ENCODE results near the gene GNG10. TPM values are rescaled to one million over a fixed set of nuclear protein-coding genes. Genes with fewer than 3 reads are reported as not detected.

GNG10 gene
- total and polyA plus RNA-seq, 9 of the 15 experiments (the other 6 are each of a cell fraction or from before 2014, with no cell fraction given): 13.1 to 37.8 (median 28.4) TPM

DNA sequence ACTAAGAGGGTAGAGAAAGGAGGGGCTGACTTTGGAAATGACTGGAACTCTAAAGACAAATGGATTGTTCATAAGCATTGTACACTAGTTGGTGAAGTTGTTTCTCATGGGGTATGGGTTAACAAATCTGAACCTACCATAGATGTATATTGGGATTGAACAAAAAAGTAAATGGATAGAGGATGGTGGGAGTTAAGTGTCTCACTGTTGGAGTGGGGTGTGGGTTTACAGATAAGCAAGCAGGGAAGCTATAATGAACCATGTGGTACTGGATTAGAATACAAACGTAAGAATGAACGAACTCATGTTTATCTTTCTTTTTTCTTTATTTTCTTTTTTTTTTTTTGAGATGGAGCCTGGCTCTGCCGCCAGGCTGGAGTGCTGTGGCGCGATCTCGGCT lies 17.8 kb downstream of the GNG10 start (continued):
- TF ChIP-seq STAT6 (CRISPR knock-in tag; IDR thresholded peaks at IDR 0.05) (no peak), XRCC4 (IDR thresholded peaks at IDR 0.05; ENCODE audit: extremely low read depth, insufficient read depth, insufficient read length) (no peak), ADNP (tag; IDR thresholded peaks at IDR 0.05) (no peak), NR2C1 (IDR thresholded peaks at IDR 0.05) (no peak), NR2C1 (tag; IDR thresholded peaks at IDR 0.05) (no peak), NKRF (IDR thresholded peaks at IDR 0.05; ENCODE audit: borderline replicate concordance) (no peak), ZNF277 (CRISPR knock-in tag; IDR thresholded peaks at IDR 0.05; ENCODE audit: borderline replicate concordance) (no peak), ZNF584 (CRISPR knock-in tag; IDR thresholded peaks at IDR 0.05; ENCODE audit: low read depth) (no peak), MIER1 (IDR thresholded peaks at IDR 0.05; ENCODE audit: low read depth) (no peak), MYNN (IDR thresholded peaks at IDR 0.05) (no peak), MYNN (CRISPR knock-in tag; IDR thresholded peaks at IDR 0.05) (no peak), ELF1 (tag; IDR thresholded peaks at IDR 0.05) (no peak), EP300 (IDR thresholded peaks at IDR 0.05; ENCODE audit: low read length) (no peak), ZNF707 (CRISPR knock-in tag; conservative IDR thresholded peaks at IDR 0.05) (no peak), ZNF785 (CRISPR knock-in tag; IDR thresholded peaks at IDR 0.05) (no peak)
- TF ChIP-seq, protein P1, sequence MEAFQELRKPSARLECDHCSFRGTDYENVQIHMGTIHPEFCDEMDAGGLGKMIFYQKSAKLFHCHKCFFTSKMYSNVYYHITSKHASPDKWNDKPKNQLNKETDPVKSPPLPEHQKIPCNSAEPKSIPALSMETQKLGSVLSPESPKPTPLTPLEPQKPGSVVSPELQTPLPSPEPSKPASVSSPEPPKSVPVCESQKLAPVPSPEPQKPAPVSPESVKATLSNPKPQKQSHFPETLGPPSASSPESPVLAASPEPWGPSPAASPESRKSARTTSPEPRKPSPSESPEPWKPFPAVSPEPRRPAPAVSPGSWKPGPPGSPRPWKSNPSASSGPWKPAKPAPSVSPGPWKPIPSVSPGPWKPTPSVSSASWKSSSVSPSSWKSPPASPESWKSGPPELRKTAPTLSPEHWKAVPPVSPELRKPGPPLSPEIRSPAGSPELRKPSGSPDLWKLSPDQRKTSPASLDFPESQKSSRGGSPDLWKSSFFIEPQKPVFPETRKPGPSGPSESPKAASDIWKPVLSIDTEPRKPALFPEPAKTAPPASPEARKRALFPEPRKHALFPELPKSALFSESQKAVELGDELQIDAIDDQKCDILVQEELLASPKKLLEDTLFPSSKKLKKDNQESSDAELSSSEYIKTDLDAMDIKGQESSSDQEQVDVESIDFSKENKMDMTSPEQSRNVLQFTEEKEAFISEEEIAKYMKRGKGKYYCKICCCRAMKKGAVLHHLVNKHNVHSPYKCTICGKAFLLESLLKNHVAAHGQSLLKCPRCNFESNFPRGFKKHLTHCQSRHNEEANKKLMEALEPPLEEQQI (IDR thresholded peaks at IDR 0.05): no peak
- TF ChIP-seq, protein P2, sequence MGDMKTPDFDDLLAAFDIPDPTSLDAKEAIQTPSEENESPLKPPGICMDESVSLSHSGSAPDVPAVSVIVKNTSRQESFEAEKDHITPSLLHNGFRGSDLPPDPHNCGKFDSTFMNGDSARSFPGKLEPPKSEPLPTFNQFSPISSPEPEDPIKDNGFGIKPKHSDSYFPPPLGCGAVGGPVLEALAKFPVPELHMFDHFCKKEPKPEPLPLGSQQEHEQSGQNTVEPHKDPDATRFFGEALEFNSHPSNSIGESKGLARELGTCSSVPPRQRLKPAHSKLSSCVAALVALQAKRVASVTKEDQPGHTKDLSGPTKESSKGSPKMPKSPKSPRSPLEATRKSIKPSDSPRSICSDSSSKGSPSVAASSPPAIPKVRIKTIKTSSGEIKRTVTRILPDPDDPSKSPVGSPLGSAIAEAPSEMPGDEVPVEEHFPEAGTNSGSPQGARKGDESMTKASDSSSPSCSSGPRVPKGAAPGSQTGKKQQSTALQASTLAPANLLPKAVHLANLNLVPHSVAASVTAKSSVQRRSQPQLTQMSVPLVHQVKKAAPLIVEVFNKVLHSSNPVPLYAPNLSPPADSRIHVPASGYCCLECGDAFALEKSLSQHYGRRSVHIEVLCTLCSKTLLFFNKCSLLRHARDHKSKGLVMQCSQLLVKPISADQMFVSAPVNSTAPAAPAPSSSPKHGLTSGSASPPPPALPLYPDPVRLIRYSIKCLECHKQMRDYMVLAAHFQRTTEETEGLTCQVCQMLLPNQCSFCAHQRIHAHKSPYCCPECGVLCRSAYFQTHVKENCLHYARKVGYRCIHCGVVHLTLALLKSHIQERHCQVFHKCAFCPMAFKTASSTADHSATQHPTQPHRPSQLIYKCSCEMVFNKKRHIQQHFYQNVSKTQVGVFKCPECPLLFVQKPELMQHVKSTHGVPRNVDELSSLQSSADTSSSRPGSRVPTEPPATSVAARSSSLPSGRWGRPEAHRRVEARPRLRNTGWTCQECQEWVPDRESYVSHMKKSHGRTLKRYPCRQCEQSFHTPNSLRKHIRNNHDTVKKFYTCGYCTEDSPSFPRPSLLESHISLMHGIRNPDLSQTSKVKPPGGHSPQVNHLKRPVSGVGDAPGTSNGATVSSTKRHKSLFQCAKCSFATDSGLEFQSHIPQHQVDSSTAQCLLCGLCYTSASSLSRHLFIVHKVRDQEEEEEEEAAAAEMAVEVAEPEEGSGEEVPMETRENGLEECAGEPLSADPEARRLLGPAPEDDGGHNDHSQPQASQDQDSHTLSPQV (IDR thresholded peaks at IDR 0.05): no peak

Measured in K562 (cell line).